Bronchial epithelial cell (primary cell): Measurements from ENCODE around the gene NSRP1. TPM values are rescaled to one million over a fixed set of nuclear protein-coding genes. Genes with fewer than 3 reads are reported as not detected.

Source experiments
- DNase-seq: peaks from one replicate; pipeline ENCODE4 v3.0.0-alpha.2; 2010; ENCODE audit warnings: low read depth
- FAIRE-seq: peaks from 2 replicates; lab custom pipeline; 2011; peaks lifted over from hg19 to GRCh38; lab: Jason Lieb, UNC
- H3K27me3 ChIP-seq: 2 replicates; pipeline ENCODE4 v1.5.1; 2011; ENCODE audit warnings: low read length; ENCODE audit not compliant: control insufficient read depth, insufficient read depth
- H3K36me3 ChIP-seq: 2 replicates; pipeline ENCODE4 v1.5.1; 2011; ENCODE audit warnings: low read length; ENCODE audit not compliant: control insufficient read depth, insufficient read depth
- H3K4me3 ChIP-seq: 2 replicates; pipeline ENCODE4 v1.5.1; 2011; ENCODE audit warnings: mild to moderate bottlenecking, low read depth, low read length, control low read depth
- CTCF ChIP-seq: IDR thresholded peaks from 2 replicates; pipeline ENCODE4 v1.5.1; 2011; ENCODE audit warnings: mild to moderate bottlenecking, moderate library complexity, low read length, control low read depth, inconsistent platforms; ENCODE audit not compliant: insufficient read depth, severe bottlenecking
- total RNA-seq: library from RNA; depleted of rRNA; stranded (reverse); fragments of >200 nt; gene quantifications from 2 replicates; pipeline ENCODE4 v1.2.1, GENCODE V29; 2014

NSRP1 gene
- total RNA-seq, 1 donor from 2014 or later = 8.7 TPM

- no peaks in the 10 kb centered on the region for H3K27me3 ChIP-seq
- no peak overlapping the region for H3K4me3 ChIP-seq
- no peak for TF ChIP-seq CTCF
- DNase-seq (no peak), FAIRE-seq (no peak)
- H3K36me3 ChIP-seq = no peaks in the 10 kb centered on the region
Measured at GRCh38 chr17:30160419-30161172, 44.0 kb downstream of the NSRP1 start.

- H3K36me3 ChIP-seq = no peaks in the 10 kb centered on the region
- H3K27me3 ChIP-seq = no peaks in the 10 kb centered on the region
- no peak for TF ChIP-seq CTCF
- H3K4me3 ChIP-seq = no peak overlapping the region
- FAIRE-seq (no peak), DNase-seq (no peak)
Measured at GRCh38 chr17:30161601-30162000, 45.0 kb downstream of the NSRP1 start.

- no peaks in the 10 kb centered on the region for H3K27me3 ChIP-seq
- H3K36me3 ChIP-seq = no peaks in the 10 kb centered on the region
- DNase-seq (no peak), FAIRE-seq (no peak)
- no peak overlapping the region for H3K4me3 ChIP-seq
- TF ChIP-seq CTCF = no peak
Measured at GRCh38 chr17:30164531-30164930, 47.9 kb downstream of the NSRP1 start.

- DNase-seq = no peak
- FAIRE-seq = no peak
- no peak for TF ChIP-seq CTCF
- Histone ChIP-seq H3K36me3 (no peaks in the 10 kb centered on the region), H3K27me3 (no peaks in the 10 kb centered on the region), H3K4me3 (no peak overlapping the region)
Measured at GRCh38 chr17:30165147-30165546, 48.5 kb downstream of the NSRP1 start.

- no peaks in the 10 kb centered on the region for H3K27me3 ChIP-seq
- no peak for TF ChIP-seq CTCF
- no peak overlapping the region for H3K4me3 ChIP-seq
- FAIRE-seq (no peak), DNase-seq (no peak)
- H3K36me3 ChIP-seq = no peaks in the 10 kb centered on the region
Measured at GRCh38 chr17:30165960-30166359, 49.3 kb downstream of the NSRP1 start.
